ELR (cell line): ENCODE results near the gene KIF27.
"Not testable (repeated sequence)": the region's sequence is repeated elsewhere in the genome, so short reads cannot be mapped to it uniquely, and the experiment has no call there.

Experiments
- DNase-seq: peaks from one replicate; pipeline ENCODE4 v3.0.0-alpha.2; 2015; ENCODE audit warnings: low read depth

KIF27 gene

DNA sequence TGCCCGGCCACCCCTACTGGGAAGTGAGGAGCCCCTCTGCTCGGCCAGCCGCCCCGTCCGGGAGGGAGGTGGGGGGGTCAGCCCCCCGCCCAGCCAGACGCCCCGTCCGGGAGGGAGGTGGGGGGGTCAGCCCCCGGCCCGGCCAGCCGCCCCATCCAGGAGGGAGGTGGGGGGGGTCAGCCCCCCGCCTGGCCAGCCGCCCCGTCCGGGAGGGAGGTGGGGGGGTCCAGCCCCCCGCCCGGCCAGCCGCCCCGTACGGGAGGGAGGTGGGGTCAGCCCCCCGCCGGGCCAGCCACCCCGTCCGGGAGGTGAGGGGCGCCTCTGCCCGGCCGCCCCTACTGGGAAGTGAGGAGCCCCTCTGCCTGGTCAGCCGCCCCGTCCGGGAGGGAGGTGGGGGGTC lies 116.8 kb downstream of the KIF27 start:
- not testable (repeated sequence) for DNase-seq

DNA sequence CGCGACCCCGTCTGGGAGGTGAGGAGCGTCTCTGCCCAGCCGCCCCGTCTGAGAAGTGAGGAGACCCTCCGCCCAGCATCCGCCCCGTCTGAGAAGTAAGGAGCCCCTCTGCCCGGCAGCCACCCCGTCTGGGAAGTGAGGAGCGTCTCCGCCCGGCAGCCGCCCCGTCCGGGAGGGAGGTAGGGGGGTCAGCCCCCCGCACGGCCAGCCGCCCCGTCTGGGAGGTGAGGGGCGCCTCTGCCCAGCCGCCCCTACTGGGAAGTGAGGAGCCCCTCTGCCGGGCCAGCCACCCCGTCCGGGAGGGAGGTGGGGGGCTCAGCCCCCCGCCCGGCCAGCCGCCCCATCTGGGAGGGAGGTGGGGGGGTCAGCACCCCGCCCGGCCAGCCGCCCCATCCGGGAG lies 117.3 kb downstream of the KIF27 start:
- DNase-seq: not testable (repeated sequence)

DNA sequence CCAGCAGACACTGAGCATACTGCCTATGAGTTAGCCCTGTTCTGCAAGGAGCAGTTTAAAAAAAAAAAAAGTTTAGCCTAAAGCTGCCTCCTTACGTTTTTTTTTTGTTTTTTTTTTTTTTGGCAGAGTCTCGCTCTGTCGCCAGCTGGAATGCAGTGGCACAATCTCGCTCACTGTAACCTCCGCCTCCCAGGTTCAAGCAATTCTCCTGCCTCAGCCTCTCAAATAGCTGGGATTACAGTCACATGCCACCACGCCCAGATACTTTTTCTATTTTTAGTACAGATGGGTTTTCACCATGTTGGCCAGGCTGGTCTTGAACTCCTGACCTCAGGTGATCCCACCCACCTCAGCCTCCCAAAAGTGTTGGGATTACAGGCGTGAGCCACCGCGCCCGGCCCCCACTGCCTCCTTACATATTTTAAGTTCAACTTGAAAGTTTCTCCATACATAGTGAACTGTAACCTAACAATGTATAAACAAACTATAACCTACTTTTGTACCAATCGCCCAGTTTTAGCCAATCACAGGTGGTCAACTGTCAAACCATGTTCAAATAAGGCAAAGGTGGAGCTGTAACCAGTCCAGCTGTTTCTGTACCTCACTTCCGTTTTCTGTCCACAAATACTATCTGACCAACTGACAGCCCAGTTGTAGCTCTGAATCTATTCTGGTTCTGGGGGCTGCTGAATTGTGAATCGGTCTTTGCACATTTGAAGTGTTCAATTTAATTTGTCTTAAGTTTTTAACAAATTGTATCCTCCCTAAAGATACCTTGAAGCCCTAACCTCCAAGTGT lies 120.8 kb downstream of the KIF27 start:
- DNase-seq: no peak

DNA sequence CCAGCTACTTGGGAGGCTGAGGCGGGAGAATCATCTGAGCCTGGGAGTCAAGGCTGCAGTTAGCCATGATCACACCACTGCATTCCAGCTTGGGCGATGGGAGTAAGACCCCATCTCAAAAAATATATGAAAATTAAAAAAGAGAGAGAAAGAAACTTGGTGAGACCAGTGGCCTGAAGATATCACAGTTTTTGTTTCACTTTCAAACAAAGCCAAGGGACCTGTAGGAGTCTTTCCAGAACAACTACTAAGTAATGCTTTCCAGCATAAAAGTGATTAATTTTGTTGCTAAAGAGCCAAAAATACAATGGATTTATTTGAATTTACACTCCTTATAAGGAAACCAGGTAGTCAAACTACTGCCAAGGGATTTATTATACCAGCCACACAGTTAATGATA lies 127.2 kb downstream of the KIF27 start:
- no peak for DNase-seq

DNA sequence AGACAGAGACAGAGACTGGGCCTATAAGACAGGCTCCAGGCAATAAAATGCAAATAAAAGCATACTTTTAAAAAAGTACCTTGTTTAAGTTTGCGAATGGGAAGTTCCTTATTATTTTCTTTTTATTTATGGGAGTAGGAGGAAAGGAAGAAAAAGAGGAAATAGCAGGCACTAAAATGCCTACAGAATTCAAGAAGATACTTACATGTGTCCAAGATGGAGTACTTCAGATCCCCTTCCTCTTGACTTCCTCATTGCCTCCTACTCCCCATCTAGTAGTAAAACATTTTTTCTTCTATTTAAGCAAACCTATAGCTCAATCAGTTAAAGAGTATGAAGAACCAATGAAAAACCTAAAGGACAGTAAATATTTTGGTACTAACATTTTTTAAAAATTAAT lies 128.5 kb downstream of the KIF27 start:
- DNase-seq: no peak
